ENCODE measurements around the gene MRPS18A.

Gene MRPS18A

GRCh38 chr6:43713643-43714310 lies 26.2 kb upstream of the MRPS18A start:
- in situ Hi-C loops (cut with HindIII; ENCODE audit: low sequenced_read_pairs), result no loop called here
- no peak overlapping the region for H3K4me3 ChIP-seq (ENCODE audit: low read depth, low read length)
- no peak for DNase-seq (ENCODE audit: low read depth)
- no peak for TF ChIP-seq CTCF (IDR thresholded peaks at IDR 0.05; ENCODE audit: low read depth, low read length, missing control alignments)

- H3K4me3 ChIP-seq (ENCODE audit: low read depth, low read length), result no peak overlapping the region
- in situ Hi-C loops (cut with HindIII; ENCODE audit: low sequenced_read_pairs), result no loop called here
- TF ChIP-seq CTCF (IDR thresholded peaks at IDR 0.05; ENCODE audit: low read depth, low read length, missing control alignments), result no peak
- no peak for DNase-seq (ENCODE audit: low read depth)
Measured at GRCh38 chr6:43712579-43712978, 25.0 kb upstream of the MRPS18A start.

GRCh38 chr6:43710576-43710975 lies 23.0 kb upstream of the MRPS18A start:
- in situ Hi-C loops (cut with HindIII; ENCODE audit: low sequenced_read_pairs), result no loop called here
- TF ChIP-seq CTCF (IDR thresholded peaks at IDR 0.05; ENCODE audit: low read depth, low read length, missing control alignments), result no peak
- no peak for DNase-seq (ENCODE audit: low read depth)
- no peak overlapping the region for H3K4me3 ChIP-seq (ENCODE audit: low read depth, low read length)

GRCh38 chr6:43709654-43710303 lies 22.2 kb upstream of the MRPS18A start:
- in situ Hi-C loops (cut with HindIII; ENCODE audit: low sequenced_read_pairs), result no loop called here
- H3K4me3 ChIP-seq (ENCODE audit: low read depth, low read length), result no peak overlapping the region
- TF ChIP-seq CTCF (IDR thresholded peaks at IDR 0.05; ENCODE audit: low read depth, low read length, missing control alignments), result no peak
- DNase-seq (ENCODE audit: low read depth), result no peak

GRCh38 chr6:43708860-43709653 lies 21.5 kb upstream of the MRPS18A start:
- DNase-seq (ENCODE audit: low read depth), result no peak
- no peak overlapping the region for H3K4me3 ChIP-seq (ENCODE audit: low read depth, low read length)
- TF ChIP-seq CTCF (IDR thresholded peaks at IDR 0.05; ENCODE audit: low read depth, low read length, missing control alignments), result no peak
- in situ Hi-C loops (cut with HindIII; ENCODE audit: low sequenced_read_pairs), result no loop called here

GRCh38 chr6:43707767-43708166 lies 20.2 kb upstream of the MRPS18A start:
- DNase-seq (ENCODE audit: low read depth), result no peak
- in situ Hi-C loops (cut with HindIII; ENCODE audit: low sequenced_read_pairs), result no loop called here
- no peak for TF ChIP-seq CTCF (IDR thresholded peaks at IDR 0.05; ENCODE audit: low read depth, low read length, missing control alignments)
- H3K4me3 ChIP-seq (ENCODE audit: low read depth, low read length), result no peak overlapping the region
